HG03175 (cell line): Measurements from ENCODE around the gene TTYH1.

ENCODE experiments used
- ATAC-seq: cut with Tn5 transposase; IDR thresholded peaks from one replicate; pipeline ENCODE4 v1.9.1; 2021; ENCODE audit warnings: mild to moderate bottlenecking, moderate library complexity; ENCODE audit not compliant: unreplicated experiment

TTYH1 gene

DNA sequence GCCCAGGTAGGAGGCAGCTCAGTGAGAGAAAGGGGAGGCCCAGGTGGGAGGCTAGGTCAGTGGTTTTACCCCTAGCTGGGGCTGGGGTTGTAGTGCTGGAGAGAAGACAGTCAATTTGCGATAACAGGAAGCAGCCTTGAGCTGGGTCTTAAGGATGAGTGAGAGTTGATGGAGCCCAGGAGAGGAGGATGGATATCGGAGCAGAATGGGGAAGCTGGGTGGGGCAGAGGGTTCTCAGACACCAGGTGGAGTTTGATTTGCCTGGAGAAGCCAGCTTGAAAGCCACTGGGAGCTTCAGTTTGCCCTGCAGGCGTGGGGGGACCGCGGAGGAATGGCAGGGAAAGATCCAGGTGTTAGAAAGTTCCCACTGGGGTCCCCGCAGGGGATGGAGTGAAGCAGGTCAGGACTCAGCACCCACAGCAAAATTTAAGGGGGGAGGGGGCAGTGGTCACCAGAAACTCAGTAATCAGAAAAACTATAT is 58.7 kb downstream of the TTYH1 start:
- no peak for ATAC-seq

DNA sequence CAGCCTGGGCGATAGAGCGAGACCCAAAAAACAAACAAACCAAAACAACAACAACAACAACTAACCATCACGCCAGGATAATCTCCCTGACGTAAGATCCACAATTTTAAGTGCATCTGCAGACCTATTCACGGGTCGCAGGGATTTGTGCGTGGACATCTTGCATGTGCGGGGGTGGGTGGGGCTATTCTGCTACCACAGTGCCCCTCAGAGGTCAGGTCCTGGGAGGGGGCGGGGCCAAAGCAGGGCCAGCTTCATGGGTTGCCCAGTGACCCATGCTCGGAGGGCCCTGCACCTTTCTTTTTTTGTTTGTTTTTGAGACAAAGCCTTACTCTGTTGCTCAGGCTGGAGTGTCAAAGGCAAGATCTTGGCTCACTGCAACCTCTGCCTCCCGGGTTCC is 60.4 kb downstream of the TTYH1 start:
- ATAC-seq, result no peak

DNA sequence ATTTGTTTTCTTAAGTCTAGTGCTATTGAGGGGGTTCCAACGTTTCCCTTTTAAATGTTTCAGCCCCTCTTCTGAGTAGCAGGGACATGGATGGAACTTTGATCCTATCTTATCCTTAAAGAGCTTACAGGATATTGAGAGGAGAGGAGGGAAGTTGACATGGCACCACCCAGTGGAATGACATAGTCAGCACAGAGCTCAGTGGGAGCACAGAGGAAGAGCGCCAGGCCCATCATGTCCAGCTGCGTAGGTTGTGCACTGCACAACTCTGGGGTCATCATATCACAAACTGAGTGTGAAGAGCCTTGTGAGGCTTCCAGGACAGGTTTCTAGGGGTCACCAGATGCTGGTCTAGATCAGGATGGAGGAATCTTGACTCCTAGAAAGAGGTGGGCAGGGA is 62.4 kb downstream of the TTYH1 start:
- no peak for ATAC-seq

DNA sequence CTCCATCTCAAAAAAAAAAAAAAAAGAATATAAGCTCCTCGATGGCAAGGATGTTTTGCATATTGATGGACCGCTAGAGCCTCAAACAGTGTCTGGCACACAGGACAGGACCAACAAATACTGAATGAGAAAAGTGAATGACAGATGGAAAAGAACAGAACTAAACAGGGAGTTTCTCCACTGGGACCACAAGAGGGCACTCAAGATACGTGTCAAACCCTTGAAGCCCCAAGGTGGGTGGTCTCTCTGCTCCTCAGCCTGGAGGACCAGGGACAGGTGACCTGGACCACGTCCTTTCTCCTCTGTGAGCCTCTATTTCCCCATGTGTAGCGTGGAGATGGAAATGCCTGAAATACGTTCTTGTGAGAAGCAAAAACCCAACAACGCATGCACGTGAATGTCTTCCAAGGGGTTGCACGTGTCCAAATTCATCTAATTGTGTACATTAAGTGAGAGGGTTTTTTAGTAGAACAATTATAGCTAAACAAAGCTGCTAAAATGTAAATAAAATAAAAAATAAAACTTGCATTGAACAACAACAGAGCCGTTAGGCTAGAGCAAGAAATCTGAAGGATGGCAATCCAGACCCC is 63.5 kb downstream of the TTYH1 start:
- no peak for ATAC-seq

DNA sequence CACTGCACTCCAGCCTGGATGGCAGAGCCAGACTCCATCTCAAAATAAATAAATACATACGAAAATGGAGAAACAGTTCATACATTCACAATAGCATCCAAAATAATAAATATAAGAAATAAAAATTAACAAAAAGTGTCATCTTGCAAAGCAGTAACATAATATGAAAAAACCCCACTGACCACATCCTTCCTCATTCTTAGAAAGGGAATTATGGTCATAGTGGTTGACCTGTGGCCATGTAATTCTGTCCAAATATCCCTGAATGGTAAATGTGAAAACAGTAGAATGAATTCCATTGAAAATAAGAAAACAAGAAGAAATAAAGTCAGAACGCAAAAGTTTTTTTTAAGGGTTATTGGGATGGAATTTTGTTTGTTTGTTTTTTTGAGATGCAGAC is 64.8 kb downstream of the TTYH1 start:
- no peak for ATAC-seq

DNA sequence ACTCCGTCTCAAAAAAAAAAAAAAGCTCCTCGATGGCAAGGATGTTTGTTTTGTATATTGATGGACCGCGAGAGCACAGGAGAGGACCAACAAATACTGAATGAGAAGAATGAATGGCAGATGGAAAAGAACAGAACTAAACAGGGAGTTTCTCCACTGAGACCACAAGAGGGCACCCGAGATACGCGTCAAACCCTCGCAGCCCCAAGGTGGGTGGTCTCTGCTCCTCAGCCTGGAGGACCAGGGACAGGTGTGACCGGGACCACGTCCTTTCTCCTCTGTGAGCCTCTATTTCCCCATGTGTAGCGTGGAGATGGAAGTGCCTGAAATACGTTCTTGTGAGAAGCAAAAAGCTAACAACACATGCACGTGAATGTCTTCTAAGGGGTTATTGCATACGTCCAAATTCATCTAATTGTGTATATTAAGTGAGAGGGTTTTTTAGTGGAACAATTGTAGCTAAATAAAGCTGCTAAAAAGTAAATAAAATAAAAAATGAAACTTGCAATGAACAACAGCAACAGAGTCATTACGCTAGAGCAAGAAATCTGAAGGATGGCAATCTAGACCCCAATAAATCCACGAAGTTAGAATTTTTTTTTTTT is 66.2 kb downstream of the TTYH1 start:
- ATAC-seq, result no peak

DNA sequence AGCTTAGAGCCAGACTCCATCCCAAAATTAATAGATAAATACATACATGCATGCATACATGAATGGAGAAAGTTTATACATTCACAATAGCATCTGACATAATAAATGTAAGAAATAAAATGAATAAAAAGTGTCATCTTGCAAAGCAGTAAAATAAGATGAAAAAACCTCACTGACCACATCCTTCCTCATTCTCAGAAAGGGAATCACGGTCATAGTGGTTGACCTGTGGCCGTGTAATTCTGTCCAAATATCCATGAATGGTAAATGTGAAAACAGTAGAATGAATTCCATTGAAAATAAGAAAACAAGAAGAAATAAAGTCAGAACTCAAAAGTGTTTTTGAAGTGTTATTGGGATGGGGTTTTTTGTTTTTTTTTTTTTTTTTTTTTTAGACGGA is 67.6 kb downstream of the TTYH1 start:
- no peak for ATAC-seq

DNA sequence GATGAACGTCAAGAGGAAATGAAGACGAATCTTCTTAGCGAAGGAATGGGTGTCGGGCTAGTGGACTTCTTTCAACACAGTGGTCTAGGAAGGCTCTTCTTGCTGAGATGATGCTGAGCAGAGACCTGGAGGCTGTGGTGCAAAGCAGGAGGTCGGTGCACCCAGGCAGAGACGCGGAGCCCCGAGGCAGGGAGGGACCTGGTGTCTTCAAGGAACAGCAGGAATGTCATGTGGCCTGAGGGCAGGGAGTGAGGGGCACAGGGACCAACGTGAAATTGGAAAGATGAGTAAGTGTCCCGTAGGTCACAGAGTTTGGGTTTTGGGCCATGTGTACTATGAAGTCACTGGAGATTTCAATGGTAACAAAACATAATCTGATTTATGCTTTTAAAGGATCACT is 69.2 kb downstream of the TTYH1 start:
- no peak for ATAC-seq

DNA sequence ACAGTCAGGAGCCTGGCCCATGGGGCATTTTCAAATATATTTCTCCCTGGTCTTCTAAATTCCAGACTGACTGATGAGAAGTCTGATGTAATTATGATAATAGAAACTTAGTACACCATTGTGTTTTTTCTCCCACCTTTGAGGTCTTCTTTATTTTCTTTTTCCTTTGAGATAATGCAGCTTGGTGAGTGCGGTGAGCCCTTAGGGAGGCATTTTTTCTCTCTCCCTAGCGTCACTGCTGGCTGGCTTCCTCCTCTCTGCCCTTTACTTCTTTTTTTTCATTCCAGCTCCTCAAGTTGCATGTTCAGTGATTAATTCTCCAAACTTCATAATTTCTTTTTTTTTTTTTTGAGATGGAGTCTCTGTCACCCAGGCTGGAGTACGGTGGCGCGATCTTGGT is 70.6 kb downstream of the TTYH1 start:
- ATAC-seq, result no peak
